Kidney epithelial cell (primary cell): ENCODE measurements around the gene UNC79. TPM values are rescaled to one million over a fixed set of nuclear protein-coding genes. Genes with fewer than 3 reads are reported as not detected.

Experiments
- DNase-seq: peaks from one replicate; pipeline ENCODE4 v3.0.0-alpha.2; 2010; ENCODE audit warnings: low read depth
- H3K27me3 ChIP-seq: 2 replicates; pipeline ENCODE4 v1.6.0; 2011; ENCODE audit warnings: low read length; ENCODE audit not compliant: control insufficient read depth, insufficient read depth
- H3K36me3 ChIP-seq: 2 replicates; pipeline ENCODE4 v1.5.1; 2011; ENCODE audit warnings: low read length; ENCODE audit not compliant: control insufficient read depth, insufficient read depth
- H3K4me3 ChIP-seq: 2 replicates; pipeline ENCODE4 v1.5.1; 2011; ENCODE audit warnings: low read depth, mild to moderate bottlenecking, control low read depth, low read length
- CTCF ChIP-seq: IDR thresholded peaks from 2 replicates; pipeline ENCODE4 v1.5.1; 2011; ENCODE audit warnings: mild to moderate bottlenecking, moderate library complexity, low read length, control low read depth, inconsistent platforms; ENCODE audit not compliant: insufficient read depth, poor library complexity, severe bottlenecking
- total RNA-seq: library from RNA; depleted of rRNA; stranded (reverse); fragments of >200 nt; gene quantifications from 2 replicates; pipeline ENCODE4 v1.2.3, GENCODE V29; 2015

Gene UNC79
- total RNA-seq, 1 donor from 2014 or later, result 0.13 TPM

DNA sequence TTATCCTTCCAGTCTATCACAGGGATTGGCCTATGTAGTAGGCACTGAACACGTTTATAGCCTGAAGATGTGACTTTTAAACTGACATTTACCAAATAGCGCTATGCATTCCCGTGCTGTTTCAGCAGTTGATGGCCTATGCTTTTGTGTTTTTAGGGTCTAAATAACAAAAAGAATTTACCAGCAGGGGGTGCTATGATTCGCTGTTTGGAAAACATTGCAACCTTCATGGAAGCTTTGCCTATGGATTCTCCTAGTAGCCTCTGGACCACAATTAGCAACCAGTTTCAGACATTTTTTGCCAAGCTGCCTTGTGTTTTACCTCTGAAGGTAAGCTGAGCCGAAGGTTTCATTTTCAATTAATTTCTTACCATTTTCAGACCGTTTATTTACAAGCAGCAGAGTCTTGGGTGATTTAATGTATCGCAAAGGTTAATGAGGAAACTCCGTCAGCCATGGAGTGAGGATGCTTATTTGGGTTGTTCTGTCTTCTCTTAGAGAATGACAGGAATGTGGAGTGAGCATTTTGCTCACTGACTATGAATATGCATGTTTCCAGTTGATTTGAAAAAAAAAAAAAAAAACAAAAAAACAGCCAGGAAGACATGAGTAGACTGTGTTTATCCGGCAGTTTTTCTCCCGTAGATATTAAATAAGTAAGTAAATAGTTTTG, 224.5 kb downstream of the UNC79 start:
- Histone ChIP-seq H3K27me3 (no peaks in the 10 kb centered on the region), H3K36me3 (no peaks in the 10 kb centered on the region), H3K4me3 (no peak overlapping the region)
- TF ChIP-seq CTCF, result peak; percentile 48
- DNase-seq, result peak; percentile 12

DNA sequence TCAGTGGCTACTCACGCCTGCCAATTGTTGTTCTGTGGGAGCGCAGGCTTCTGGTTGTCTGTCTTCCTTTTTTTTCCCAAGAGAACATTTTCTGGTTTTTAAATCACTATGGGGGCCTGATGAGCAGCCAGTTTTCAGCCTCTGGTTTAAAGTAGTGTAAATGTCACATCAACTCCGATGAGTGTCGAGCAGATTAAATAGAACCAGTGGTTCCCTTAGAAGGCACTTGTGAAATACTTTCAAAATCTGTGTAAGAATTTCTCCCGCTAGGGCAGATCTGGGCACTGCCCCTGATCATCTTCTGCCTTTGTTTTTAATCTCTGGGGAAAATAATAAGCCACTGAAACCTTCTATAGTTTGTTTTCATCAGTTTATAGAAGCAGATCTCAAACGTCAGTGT, 227.1 kb downstream of the UNC79 start:
- TF ChIP-seq CTCF, result no peak
- DNase-seq, result no peak
- H3K36me3 ChIP-seq, result no peaks in the 10 kb centered on the region
- no peaks in the 10 kb centered on the region for H3K27me3 ChIP-seq
- no peak overlapping the region for H3K4me3 ChIP-seq

- Histone ChIP-seq H3K4me3 (no peak overlapping the region), H3K27me3 (no peaks in the 10 kb centered on the region), H3K36me3 (no peaks in the 10 kb centered on the region)
- no peak for TF ChIP-seq CTCF
- no peak for DNase-seq
These were observed 232.6 kb downstream of the UNC79 start for GRCh38 chr14:93663317-93663716.

- DNase-seq, result no peak
- Histone ChIP-seq H3K36me3 (no peaks in the 10 kb centered on the region), H3K27me3 (no peaks in the 10 kb centered on the region), H3K4me3 (no peak overlapping the region)
- no peak for TF ChIP-seq CTCF
These were observed 234.4 kb downstream of the UNC79 start for GRCh38 chr14:93665169-93665568.

DNA sequence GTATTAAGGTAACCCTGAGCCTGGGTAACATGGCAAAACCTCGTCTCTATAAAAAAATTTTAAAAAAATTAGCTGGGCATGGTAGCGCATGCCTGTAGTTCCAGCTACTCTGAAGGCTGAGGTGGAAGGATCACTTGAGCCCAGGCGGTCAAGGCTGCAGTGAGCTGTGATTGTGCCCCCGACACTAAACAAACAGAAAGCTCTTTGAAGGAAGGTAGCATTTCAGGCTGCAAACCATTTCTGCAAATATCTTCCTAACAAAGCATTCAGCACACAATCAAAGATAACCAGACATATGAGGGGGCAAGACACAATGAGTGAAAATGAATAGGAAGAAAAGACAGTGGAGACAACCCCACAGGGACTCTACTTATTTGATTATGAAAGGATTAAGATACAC, 238.9 kb downstream of the UNC79 start:
- DNase-seq, result no peak
- Histone ChIP-seq H3K4me3 (no peak overlapping the region), H3K27me3 (no peaks in the 10 kb centered on the region), H3K36me3 (no peaks in the 10 kb centered on the region)
- TF ChIP-seq CTCF, result no peak

DNA sequence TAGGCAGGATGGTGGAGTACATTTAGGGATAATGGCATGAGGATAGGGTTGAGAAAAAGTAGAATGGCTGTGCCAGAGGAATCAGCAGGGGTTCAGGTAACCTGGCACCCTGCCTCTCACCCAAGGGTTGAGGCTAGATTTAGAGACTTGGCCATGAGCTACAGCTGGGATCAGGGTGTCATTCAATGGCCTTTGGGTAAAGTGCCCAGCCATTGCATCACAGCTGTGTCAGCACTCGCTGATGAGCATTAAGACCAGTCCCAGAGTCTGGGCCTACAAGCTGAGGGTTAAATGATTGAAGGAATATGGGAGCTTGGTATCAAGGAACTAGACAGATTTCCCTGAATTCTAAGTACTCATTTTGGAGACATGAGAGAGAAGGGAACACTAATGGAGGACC, 243.6 kb downstream of the UNC79 start:
- Histone ChIP-seq H3K4me3 (no peak overlapping the region), H3K27me3 (no peaks in the 10 kb centered on the region), H3K36me3 (no peaks in the 10 kb centered on the region)
- no peak for TF ChIP-seq CTCF
- no peak for DNase-seq
